SK-N-MC (cell line): ENCODE results near the gene MAP3K12.
A peak's percentile ranks its signal among the peaks of the same experiment; 100 is the strongest.

Experiments used
- EZH2 ChIP-seq: fragments of 200-600 bp; sonication (generic); IDR thresholded peaks from one replicate; pipeline ENCODE4 v1.6.1; 2017; ENCODE audit warnings: antibody characterized with exemption
- POLR2AphosphoS5 ChIP-seq: IDR thresholded peaks from 2 replicates; pipeline ENCODE4 v1.6.1; 2012; ENCODE audit warnings: mild to moderate bottlenecking, low read depth, low read length, borderline replicate concordance

GRCh38 chr12:53456654-53457366, 42.4 kb downstream of the MAP3K12 start:
- 0 out of 2 replicates have a peak, but pooled peaks have one; percentile 17 for TF ChIP-seq POLR2AphosphoS5
- no peak for TF ChIP-seq EZH2
